NCI-H1092 treated with DMSO at 0.1 percent for 48 hours (cell line): ENCODE measurements around the gene UPP1.
A peak's percentile ranks its signal among the peaks of the same experiment; 100 is the strongest.
"Not testable (repeated sequence)": the region's sequence is repeated elsewhere in the genome, so short reads cannot be mapped to it uniquely, and the experiment has no call there.

ENCODE experiments used
- DNase-seq: peaks from one replicate; lab custom pipeline; 2025; lab: John Stamatoyannopoulos, UW

The UPP1 gene

GRCh38 chr7:48089046-48090003, at the start of gene UPP1:
UPP1 (plus strand) TSS chr7:48089265; CDS start chr7:48094784, 5,519 bp downstream.
- peak; percentile 29 for DNase-seq

- no peak for DNase-seq
These were observed 48.0 kb upstream of the UPP1 start for GRCh38 chr7:48040944-48041652.

- DNase-seq: no peak
These were observed 47.5 kb upstream of the UPP1 start for GRCh38 chr7:48041653-48041970.

- DNase-seq: no peak
These were observed 46.8 kb upstream of the UPP1 start for GRCh38 chr7:48042216-48042615.

GRCh38 chr7:48042636-48043035, 46.4 kb upstream of the UPP1 start:
- DNase-seq: no peak

- DNase-seq: no peak
These were observed 43.8 kb upstream of the UPP1 start for GRCh38 chr7:48045195-48045765.

GRCh38 chr7:48046458-48046857, 42.6 kb upstream of the UPP1 start:
- no peak for DNase-seq

- DNase-seq: no peak
These were observed 41.0 kb upstream of the UPP1 start for GRCh38 chr7:48048113-48048512.

GRCh38 chr7:48049850-48050249, 39.2 kb upstream of the UPP1 start:
- no peak for DNase-seq

- DNase-seq: no peak
These were observed 36.3 kb upstream of the UPP1 start for GRCh38 chr7:48052748-48053147.

- DNase-seq: peak; percentile 3
These were observed 35.3 kb upstream of the UPP1 start for GRCh38 chr7:48053736-48054135.

GRCh38 chr7:48058990-48059389, 30.1 kb upstream of the UPP1 start:
- no peak for DNase-seq

- no peak for DNase-seq
These were observed 29.4 kb upstream of the UPP1 start for GRCh38 chr7:48059706-48060105.

GRCh38 chr7:48063985-48064384, 25.1 kb upstream of the UPP1 start:
- DNase-seq: no peak

- no peak for DNase-seq
These were observed 21.6 kb upstream of the UPP1 start for GRCh38 chr7:48067475-48067874.

GRCh38 chr7:48074204-48074654, 14.8 kb upstream of the UPP1 start:
- no peak for DNase-seq

GRCh38 chr7:48077423-48077822, 11.6 kb upstream of the UPP1 start:
- DNase-seq: no peak

GRCh38 chr7:48078470-48078869, 10.6 kb upstream of the UPP1 start:
- DNase-seq: no peak

- DNase-seq: not testable (repeated sequence)
These were observed 6.7 kb upstream of the UPP1 start for GRCh38 chr7:48082378-48082777.

- DNase-seq: no peak
These were observed 5.8 kb upstream of the UPP1 start for GRCh38 chr7:48083114-48083830.

GRCh38 chr7:48084727-48085432, 4.2 kb upstream of the UPP1 start:
- DNase-seq: no peak

- DNase-seq: no peak
These were observed 3.7 kb upstream of the UPP1 start for GRCh38 chr7:48085433-48085791.
